ENCODE measurements around the gene CLN3.
"Not testable (repeated sequence)": the region's sequence is repeated elsewhere in the genome, so short reads cannot be mapped to it uniquely, and the experiment has no call there.

GRCh38 chr16:28483361-28483760 lies 8.5 kb downstream of the CLN3 start:
- TF ChIP-seq CTCF (IDR thresholded peaks at IDR 0.05; ENCODE audit: poor library complexity, severe bottlenecking); REST (IDR thresholded peaks at IDR 0.05; ENCODE audit: borderline replicate concordance); EP300 (conservative IDR thresholded peaks at IDR 0.05; ENCODE audit: poor library complexity, severe bottlenecking); EZH2 (IDR thresholded peaks at IDR 0.05; ENCODE audit: borderline replicate concordance, insufficient read depth, low read length, poor library complexity, severe bottlenecking); POLR2AphosphoS5 (IDR thresholded peaks at IDR 0.05); RAD21 (conservative IDR thresholded peaks at IDR 0.05); SMC3 (conservative IDR thresholded peaks at IDR 0.05; ENCODE audit: poor library complexity); MXI1 (conservative IDR thresholded peaks at IDR 0.05; ENCODE audit: poor library complexity, severe bottlenecking); TAF1 (IDR thresholded peaks at IDR 0.05; ENCODE audit: low read depth): not testable (repeated sequence)
